ENCODE data around the gene SLC50A1.

Gene SLC50A1

DNA sequence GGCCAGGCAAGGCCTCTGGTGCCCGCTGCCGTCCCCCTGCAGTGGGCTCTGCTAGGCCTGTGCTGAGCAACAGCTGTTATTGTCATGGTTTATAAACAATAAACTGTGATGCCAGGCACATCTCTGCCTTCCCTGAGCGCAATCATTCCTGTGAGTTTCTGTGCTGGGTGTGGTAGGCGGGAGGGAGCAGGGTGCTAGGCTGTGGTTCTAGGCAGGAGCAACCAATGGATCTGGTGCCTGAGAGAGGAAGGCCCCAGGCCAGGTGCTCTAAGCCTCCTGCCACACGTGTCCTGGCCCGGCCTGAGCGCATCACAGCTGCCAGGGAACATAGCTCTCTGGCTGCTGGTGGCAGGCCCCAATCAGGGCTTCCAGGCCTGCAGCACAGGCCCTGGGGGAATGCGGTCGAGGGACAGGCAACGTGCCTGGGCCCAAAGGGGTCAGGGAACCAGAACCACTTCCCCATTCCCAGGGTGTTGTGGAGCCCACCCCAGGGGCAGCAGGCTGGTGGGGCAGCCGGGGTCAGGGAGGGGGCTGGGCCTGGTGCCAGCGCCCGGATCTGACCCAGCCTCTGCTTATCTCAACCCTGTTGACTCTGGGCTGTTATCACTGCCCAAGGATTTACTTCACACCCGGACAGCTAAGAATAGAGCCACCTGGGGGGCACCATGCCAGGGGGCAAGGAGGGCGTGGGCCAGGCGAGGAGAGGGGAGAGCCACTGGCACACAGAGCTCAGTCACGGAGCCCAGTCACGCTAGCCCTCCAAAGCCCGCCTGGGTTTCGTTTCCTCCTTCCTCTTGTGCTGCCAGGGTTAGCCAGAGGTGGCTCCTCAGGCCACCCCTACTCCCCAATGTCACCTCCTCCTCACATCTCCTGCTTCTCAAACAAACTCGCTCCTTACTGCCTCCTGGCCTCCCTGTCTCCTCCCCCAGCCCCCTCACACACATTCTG, 49.5 kb downstream of the SLC50A1 start:
- no peak for DNase-seq (ENCODE audit: low spot score)

DNA sequence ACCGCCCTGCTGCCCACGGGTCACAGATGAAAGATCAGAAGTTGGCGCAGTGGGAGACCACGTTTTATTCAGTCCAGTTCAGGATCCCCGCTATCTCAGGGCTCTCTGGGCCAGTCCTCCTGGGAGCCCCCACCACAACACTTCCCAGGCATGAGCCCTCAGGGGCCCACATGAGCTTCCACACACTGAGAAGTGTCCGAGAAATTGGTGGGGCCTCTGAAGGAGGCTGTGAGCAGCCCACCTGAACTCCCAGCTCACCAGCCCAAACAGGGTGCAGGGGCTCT, 50.1 kb downstream of the SLC50A1 start:
- no peak for DNase-seq (ENCODE audit: low spot score)

- no peak for DNase-seq (ENCODE audit: low spot score)
Observed at GRCh38 chr1:155186067-155186793, 50.6 kb downstream of the SLC50A1 start.

DNA sequence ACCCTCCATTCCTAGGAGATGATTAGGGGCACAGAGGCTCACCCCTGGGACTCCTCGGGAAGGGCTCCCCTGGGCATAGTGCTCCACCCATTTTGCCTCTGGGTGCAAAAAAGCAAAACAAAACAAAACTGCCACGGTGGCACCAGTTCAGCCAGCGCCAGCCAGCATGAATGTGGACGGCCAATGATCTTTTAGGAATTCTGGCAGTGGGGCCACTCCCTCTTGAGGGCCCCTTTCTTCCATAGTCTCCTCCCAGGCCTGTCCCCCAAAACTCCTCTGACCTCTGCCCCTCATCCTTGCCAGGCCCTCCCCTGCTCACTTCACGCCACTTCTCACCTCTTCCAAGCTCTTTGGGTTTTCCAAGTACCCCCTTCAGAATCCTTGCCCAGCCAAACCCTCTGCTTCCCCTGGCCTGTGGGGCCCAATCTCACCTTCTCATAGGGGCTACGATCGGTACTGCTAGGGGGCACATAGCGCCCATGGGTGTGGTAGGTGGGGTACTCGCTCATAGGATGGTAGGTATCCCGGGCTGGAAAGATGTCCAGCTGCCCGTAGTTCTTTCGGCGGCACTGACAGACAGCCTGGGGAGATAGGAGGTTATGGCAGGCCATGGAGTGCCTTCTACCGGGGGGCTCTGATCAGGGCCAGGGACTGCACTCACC, 51.3 kb downstream of the SLC50A1 start:
- no peak for DNase-seq (ENCODE audit: low spot score)

- no peak for DNase-seq (ENCODE audit: low spot score)
Observed at GRCh38 chr1:155187456-155187891, 51.8 kb downstream of the SLC50A1 start.

DNA sequence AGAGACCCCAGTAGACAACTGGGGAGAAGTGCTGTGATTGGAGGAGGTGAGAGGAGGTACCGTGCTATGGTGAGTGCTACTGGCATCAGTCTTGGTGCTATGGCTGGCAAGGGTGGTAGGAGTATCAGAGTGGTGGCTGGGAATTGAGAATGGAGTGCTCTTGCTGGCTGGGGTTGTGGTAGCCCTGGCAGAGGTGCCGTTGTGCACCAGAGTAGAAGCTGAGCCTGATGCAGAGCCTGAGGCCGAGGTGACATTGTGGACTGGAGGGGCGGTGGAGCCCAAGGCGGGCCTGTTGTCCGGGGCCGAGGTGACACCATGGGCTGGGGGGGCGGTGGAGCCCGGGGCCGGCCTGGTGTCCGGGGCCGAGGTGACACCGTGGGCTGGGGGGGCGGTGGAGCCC, 52.6 kb downstream of the SLC50A1 start:
- DNase-seq (ENCODE audit: low spot score): no peak
